Left lung (tissue), 10 donors: ENCODE results near the gene RASD1. TPM values are rescaled to one million over a fixed set of nuclear protein-coding genes. Genes with fewer than 3 reads are reported as not detected.
A peak's percentile ranks its signal among the peaks of the same experiment; 100 is the strongest.

Experiments
- ATAC-seq: fragments of 200-7000 bp; cut with Tn5 transposase; one replicate; pipeline ENCODE4 v1.9.1; 2020; ENCODE audit warnings: moderate library complexity
- DNase-seq, 4 donors: peaks; one replicate each; pipeline ENCODE4 v3.0.0-alpha.2; 2013 to 2020
- H3K27ac ChIP-seq, 2 donors: fragments of 200-600 bp; sonication (generic) in 1 of 2; one replicate each; pipeline versions ENCODE4 v1.5.0 to v1.8.0; 2020 to 2021
- H3K27me3 ChIP-seq, 2 donors: fragments of 200-600 bp; sonication (generic) in 1 of 2; one replicate each; pipeline versions ENCODE4 v1.5.0 to v1.8.0; 2020 to 2021
- H3K36me3 ChIP-seq, 2 donors: fragments of 200-600 bp; sonication (generic) in 1 of 2; one replicate each; pipeline versions ENCODE4 v1.5.0 to v1.8.0; 2020 to 2021
- H3K4me1 ChIP-seq, 2 donors: fragments of 200-600 bp; one replicate each; pipeline ENCODE4 v1.8.0; 2021
- H3K4me3 ChIP-seq, 2 donors: fragments of 200-600 bp; sonication (generic) in 1 of 2; one replicate each; pipeline versions ENCODE4 v1.5.0 to v1.8.0; 2020 to 2021; ENCODE audit warnings: mild to moderate bottlenecking in 1 of 2
- H3K9me3 ChIP-seq, 2 donors: fragments of 200-600 bp; sonication (generic) in 1 of 2; one replicate each; pipeline versions ENCODE4 v1.5.0 to v1.8.0; 2020 to 2021
- CTCF ChIP-seq, 2 donors: fragments of 200-600 bp; sonication (generic) in 1 of 2; IDR thresholded peaks; one replicate each; pipeline versions ENCODE4 v1.5.0 to v1.8.0; 2021; ENCODE audit warnings: antibody characterized with exemption in 2 of 2
- intact Hi-C, 2 donors: fragments of 100-400 bp; cut with DNase I; formaldehyde crosslinking; loops; one replicate each; pipeline versions ENCODE4 v1.11.2 to v1.14.2; 2022
- polyA plus RNA-seq, 6 donors: library from polyadenylated mRNA; unstranded; fragments of 120-200 nt; gene quantifications; one replicate each; pipeline ENCODE4 v1.2.1, GENCODE V29; 2013; ENCODE audit not compliant: insufficient read length in 6 of 6
- total RNA-seq, 2 donors: library from RNA; stranded (reverse); fragmentation: NEBNext Ultra II Directional; extraction: Animal tissue kit (Norgen Biotek cat#: 25700); gene quantifications; one replicate each; pipeline ENCODE4 v1.2.1, GENCODE V29; 2021
- donor health status: DM: no; HTN: yes; CAD: no.
- donor health status: DM: no; HTN: no; CAD: no.

The RASD1 gene
- total and polyA plus RNA-seq, 8 donors = 1.4 to 14.2 (median 2.7) TPM

GRCh38 chr17:17523001-17523730 lies 27.0 kb upstream of the RASD1 start:
- DNase-seq (peak in 1 of 4 donors; percentile 55), ATAC-seq (peak; percentile 14)
- H3K4me3 ChIP-seq = no peak overlapping the region
- H3K4me1 ChIP-seq = peaks cover 0 to 14% of the 10 kb centered on the region in 2 donors
- H3K9me3 ChIP-seq = no peaks in the 10 kb centered on the region
- no peak for TF ChIP-seq CTCF (IDR thresholded peaks at IDR 0.05)
- no peaks in the 10 kb centered on the region for H3K27me3 ChIP-seq
- intact Hi-C loops = no loop called here
- peaks cover 0 to 11% of the 10 kb centered on the region in 2 donors for H3K36me3 ChIP-seq
- H3K27ac ChIP-seq = no peak overlapping the region

- Histone ChIP-seq H3K27me3 (no peaks in the 10 kb centered on the region), H3K4me1 (no peaks in the 10 kb centered on the region), H3K4me3 (no peak overlapping the region), H3K9me3 (no peaks in the 10 kb centered on the region), H3K36me3 (peaks cover 0 to 11% of the 10 kb centered on the region in 2 donors), H3K27ac (no peak overlapping the region)
- intact Hi-C loops = no loop called here
- DNase-seq = peak in 1 of 4 donors; percentile 54
- TF ChIP-seq CTCF (IDR thresholded peaks at IDR 0.05) = no peak
- no peak for ATAC-seq
These were observed 24.5 kb upstream of the RASD1 start for GRCh38 chr17:17520599-17521232.

GRCh38 chr17:17519886-17520285 lies 23.7 kb upstream of the RASD1 start:
- peaks cover 0 to 11% of the 10 kb centered on the region in 2 donors for H3K36me3 ChIP-seq
- TF ChIP-seq CTCF (IDR thresholded peaks at IDR 0.05) = no peak
- no peak overlapping the region for H3K4me3 ChIP-seq
- no peaks in the 10 kb centered on the region for H3K27me3 ChIP-seq
- intact Hi-C loops = no loop called here
- H3K4me1 ChIP-seq = no peaks in the 10 kb centered on the region
- DNase-seq (peak in 1 of 4 donors; percentile 57), ATAC-seq (no peak)
- no peak overlapping the region for H3K27ac ChIP-seq
- no peaks in the 10 kb centered on the region for H3K9me3 ChIP-seq

GRCh38 chr17:17518951-17519350 lies 22.8 kb upstream of the RASD1 start:
- DNase-seq = peak in 1 of 4 donors; percentile 51
- no peak for TF ChIP-seq CTCF (IDR thresholded peaks at IDR 0.05)
- peaks cover 0 to 11% of the 10 kb centered on the region in 2 donors for H3K36me3 ChIP-seq
- no peaks in the 10 kb centered on the region for H3K9me3 ChIP-seq
- intact Hi-C loops = no loop called here
- H3K4me1 ChIP-seq = no peaks in the 10 kb centered on the region
- no peaks in the 10 kb centered on the region for H3K27me3 ChIP-seq
- no peak overlapping the region for H3K4me3 ChIP-seq
- no peak for ATAC-seq
- no peak overlapping the region for H3K27ac ChIP-seq

GRCh38 chr17:17518014-17518413 lies 21.8 kb upstream of the RASD1 start:
- peak in 1 of 4 donors; percentile 47 for DNase-seq
- no peaks in the 10 kb centered on the region for H3K9me3 ChIP-seq
- no peaks in the 10 kb centered on the region for H3K4me1 ChIP-seq
- no peak for TF ChIP-seq CTCF (IDR thresholded peaks at IDR 0.05)
- intact Hi-C loops = no loop called here
- H3K36me3 ChIP-seq = peaks cover 0 to 11% of the 10 kb centered on the region in 2 donors
- H3K27me3 ChIP-seq = no peaks in the 10 kb centered on the region
- no peak overlapping the region for H3K27ac ChIP-seq
- no peak overlapping the region for H3K4me3 ChIP-seq
- ATAC-seq = no peak
